ENCODE data around the gene MYCL. TPM values are rescaled to one million over a fixed set of nuclear protein-coding genes. Genes with fewer than 3 reads are reported as not detected.

MYCL gene
- total and polyA plus RNA-seq, 8 donors: 2.7 to 12.9 (median 10.9) TPM

GRCh38 chr1:39944410-39945112, 42.8 kb upstream of the MYCL start:
- no peaks in the 10 kb centered on the region for H3K27me3 ChIP-seq
- DNase-seq (no peak), ATAC-seq (no peak)
- intact Hi-C loops (cut with DNase I): no loop called here
- no peak overlapping the region for H3K27ac ChIP-seq
- TF ChIP-seq CTCF (IDR thresholded peaks at IDR 0.05): no peak
- H3K4me1 ChIP-seq: peaks cover 3 to 19% of the 10 kb centered on the region in 2 donors
- no peaks in the 10 kb centered on the region for H3K9me3 ChIP-seq
- no peaks in the 10 kb centered on the region for H3K36me3 ChIP-seq
- no peak overlapping the region for H3K4me3 ChIP-seq

DNA sequence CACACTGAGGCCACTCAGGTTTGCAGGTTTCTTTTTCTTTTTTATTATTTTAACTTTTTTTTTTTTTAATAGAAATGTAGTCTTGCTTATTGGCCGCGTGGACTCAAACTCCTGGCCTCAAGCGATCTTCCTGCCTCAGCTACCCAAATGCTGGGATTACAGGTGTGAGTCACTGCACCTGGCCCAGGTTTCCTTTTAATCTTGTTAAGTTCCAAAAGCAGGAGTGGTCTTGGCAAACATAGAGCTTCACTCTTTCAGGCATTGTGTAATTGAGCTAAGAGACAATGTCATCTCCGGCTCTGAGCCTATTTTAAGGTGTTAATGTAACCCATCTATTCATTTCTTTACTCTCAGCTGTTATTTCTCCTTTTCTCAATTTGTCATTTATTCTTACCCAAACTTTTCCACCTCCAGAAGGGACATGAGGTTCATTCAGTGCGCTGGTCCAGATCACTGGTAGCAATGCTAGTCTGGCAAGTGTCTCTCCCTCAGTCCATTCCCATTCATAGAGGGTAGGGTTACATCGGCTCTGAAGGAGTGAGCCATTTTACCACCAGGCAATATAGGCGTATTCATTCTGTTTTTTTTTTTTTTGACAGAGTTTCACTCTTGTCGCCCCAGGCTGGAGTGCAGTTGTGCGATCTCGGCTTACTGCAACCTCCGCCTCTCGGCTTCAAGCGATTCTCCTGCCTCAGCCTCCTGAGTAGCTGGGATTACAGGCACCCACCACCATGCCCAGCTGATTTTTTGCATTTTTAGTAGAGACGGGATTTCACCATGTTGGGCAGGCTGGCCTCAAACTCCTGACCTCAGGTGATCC, 42.0 kb upstream of the MYCL start:
- Histone ChIP-seq H3K27me3 (no peaks in the 10 kb centered on the region), H3K4me1 (peaks cover 3 to 19% of the 10 kb centered on the region in 2 donors), H3K9me3 (no peaks in the 10 kb centered on the region), H3K27ac (no peak overlapping the region), H3K36me3 (no peaks in the 10 kb centered on the region), H3K4me3 (no peak overlapping the region)
- intact Hi-C loops (cut with DNase I): no loop called here
- DNase-seq (no peak), ATAC-seq (peak; percentile 9)
- no peak for TF ChIP-seq CTCF (IDR thresholded peaks at IDR 0.05)

- Histone ChIP-seq H3K4me1 (peaks cover 3 to 33% of the 10 kb centered on the region in 2 donors), H3K9me3 (no peaks in the 10 kb centered on the region), H3K36me3 (no peaks in the 10 kb centered on the region), H3K27me3 (no peaks in the 10 kb centered on the region), H3K4me3 (no peak overlapping the region), H3K27ac (peak overlapping the region in 1 of 2 donors; percentile 28)
- DNase-seq (peak in 1 of 4 donors; percentile 51), ATAC-seq (peak; percentile 68)
- intact Hi-C loops (cut with DNase I): no loop called here
- no peak for TF ChIP-seq CTCF (IDR thresholded peaks at IDR 0.05)
Measured at GRCh38 chr1:39940980-39941871, 39.5 kb upstream of the MYCL start.

DNA sequence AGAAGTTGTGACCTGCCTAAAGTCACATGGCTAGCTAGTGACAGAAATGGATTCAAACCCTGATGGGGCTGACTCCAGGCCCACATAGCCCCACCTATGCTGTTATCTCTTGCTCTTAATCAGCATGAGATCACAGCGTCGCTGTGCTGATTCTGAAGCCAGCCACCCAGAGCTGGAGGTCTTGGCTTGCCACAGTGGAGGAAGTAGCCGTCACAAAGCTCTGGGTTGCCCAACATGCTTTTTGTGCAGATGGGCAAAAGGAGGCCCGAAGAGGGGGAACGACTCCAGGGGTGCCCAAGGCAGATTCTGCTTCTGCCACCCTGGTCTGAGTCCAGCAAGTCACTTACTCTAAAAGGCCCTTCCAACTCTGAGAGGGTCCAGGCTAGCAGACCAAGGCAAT, 38.5 kb upstream of the MYCL start:
- DNase-seq (no peak), ATAC-seq (no peak)
- no peak for TF ChIP-seq CTCF (IDR thresholded peaks at IDR 0.05)
- Histone ChIP-seq H3K27ac (peak overlapping the region in 1 of 2 donors; percentile 28), H3K9me3 (no peaks in the 10 kb centered on the region), H3K36me3 (no peaks in the 10 kb centered on the region), H3K27me3 (no peaks in the 10 kb centered on the region), H3K4me3 (no peak overlapping the region), H3K4me1 (peaks cover 3 to 43% of the 10 kb centered on the region in 2 donors)
- intact Hi-C loops (cut with DNase I): no loop called here
